HUES6 (cell line): ENCODE results near the gene PER1.

Source experiments
- H3K27ac ChIP-seq: 2 replicates; pipeline ENCODE4 v1.7.0; 2013; ENCODE audit warnings: low read depth, mild to moderate bottlenecking, low read length, inconsistent platforms
- H3K27me3 ChIP-seq: 2 replicates; pipeline ENCODE4 v1.6.1; 2013; ENCODE audit warnings: low read length; ENCODE audit not compliant: control insufficient read depth, insufficient read depth
- H3K36me3 ChIP-seq: 2 replicates; pipeline ENCODE4 v1.6.1; 2013; ENCODE audit warnings: low read length; ENCODE audit not compliant: control insufficient read depth, insufficient read depth
- H3K4me1 ChIP-seq: 2 replicates; pipeline ENCODE4 v1.6.1; 2013; ENCODE audit warnings: low read length; ENCODE audit not compliant: control insufficient read depth, insufficient read depth
- H3K4me3 ChIP-seq: 2 replicates; pipeline ENCODE4 v1.5.1; 2013; ENCODE audit warnings: low read depth, low read length
- H3K9ac ChIP-seq: one replicate; pipeline ENCODE4 v1.6.1; 2013; ENCODE audit warnings: mild to moderate bottlenecking, low read length
- H3K9me3 ChIP-seq: 2 replicates; pipeline ENCODE4 v1.6.1; 2013; ENCODE audit warnings: low read depth, low read length; ENCODE audit not compliant: control insufficient read depth, insufficient read depth

The PER1 gene

GRCh38 chr17:8149419-8150193, 2.6 kb downstream of the PER1 start:
- H3K9ac ChIP-seq, result no peak overlapping the region
- no peaks in the 10 kb centered on the region for H3K27me3 ChIP-seq
- H3K36me3 ChIP-seq, result peaks cover 53% of the 10 kb centered on the region
- H3K9me3 ChIP-seq, result no peaks in the 10 kb centered on the region
- H3K4me3 ChIP-seq, result no peak overlapping the region
- peaks cover 21% of the 10 kb centered on the region for H3K4me1 ChIP-seq
- H3K27ac ChIP-seq, result no peak overlapping the region

- Histone ChIP-seq H3K4me3 (no peak overlapping the region), H3K27ac (no peak overlapping the region), H3K27me3 (no peaks in the 10 kb centered on the region), H3K4me1 (peaks cover 16% of the 10 kb centered on the region), H3K9ac (no peak overlapping the region), H3K36me3 (peaks cover 63% of the 10 kb centered on the region), H3K9me3 (no peaks in the 10 kb centered on the region)
Observed at GRCh38 chr17:8148560-8148959, 3.6 kb downstream of the PER1 start.

- H3K27me3 ChIP-seq, result no peaks in the 10 kb centered on the region
- H3K36me3 ChIP-seq, result peaks cover 64% of the 10 kb centered on the region
- H3K4me1 ChIP-seq, result peaks cover 10% of the 10 kb centered on the region
- no peaks in the 10 kb centered on the region for H3K9me3 ChIP-seq
- H3K27ac ChIP-seq, result no peak overlapping the region
- no peak overlapping the region for H3K9ac ChIP-seq
- H3K4me3 ChIP-seq, result no peak overlapping the region
Observed at GRCh38 chr17:8147805-8148404, 4.3 kb downstream of the PER1 start.

DNA sequence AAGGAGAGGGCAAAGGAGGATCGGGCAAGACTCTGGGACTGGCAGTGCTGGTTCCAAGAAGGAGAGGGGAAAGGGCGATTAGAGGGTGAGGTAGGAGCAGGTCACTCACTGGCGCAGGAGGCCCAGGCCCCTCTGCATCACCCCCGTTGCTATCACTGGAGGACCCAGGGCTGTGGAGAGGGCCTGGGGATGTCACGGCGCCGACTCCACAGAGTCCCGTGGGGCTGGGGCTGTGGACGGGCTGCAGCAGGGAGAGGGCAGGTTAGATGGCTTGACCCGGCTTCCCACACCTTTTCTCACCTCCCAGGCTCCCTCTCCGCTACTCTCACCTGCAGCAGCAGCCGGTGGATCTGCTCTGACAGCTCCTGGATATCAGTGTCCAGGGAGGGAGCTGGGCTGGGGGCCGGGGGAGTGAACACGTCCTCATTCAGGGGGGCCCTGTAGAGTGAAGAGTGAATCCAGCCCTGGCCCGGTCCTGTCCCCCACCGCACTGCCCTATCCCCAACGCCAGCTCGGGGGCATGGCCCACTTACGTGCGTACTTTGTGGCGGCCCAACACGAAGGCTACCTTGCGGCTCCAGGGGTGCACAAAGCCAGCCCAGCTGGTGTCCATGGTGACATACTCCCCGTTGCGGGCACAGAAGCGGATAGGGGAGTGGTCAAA, 4.9 kb downstream of the PER1 start:
- Histone ChIP-seq H3K36me3 (peaks cover 70% of the 10 kb centered on the region), H3K4me3 (no peak overlapping the region), H3K4me1 (peaks cover 4% of the 10 kb centered on the region), H3K27me3 (no peaks in the 10 kb centered on the region), H3K27ac (no peak overlapping the region), H3K9ac (no peak overlapping the region), H3K9me3 (no peaks in the 10 kb centered on the region)

DNA sequence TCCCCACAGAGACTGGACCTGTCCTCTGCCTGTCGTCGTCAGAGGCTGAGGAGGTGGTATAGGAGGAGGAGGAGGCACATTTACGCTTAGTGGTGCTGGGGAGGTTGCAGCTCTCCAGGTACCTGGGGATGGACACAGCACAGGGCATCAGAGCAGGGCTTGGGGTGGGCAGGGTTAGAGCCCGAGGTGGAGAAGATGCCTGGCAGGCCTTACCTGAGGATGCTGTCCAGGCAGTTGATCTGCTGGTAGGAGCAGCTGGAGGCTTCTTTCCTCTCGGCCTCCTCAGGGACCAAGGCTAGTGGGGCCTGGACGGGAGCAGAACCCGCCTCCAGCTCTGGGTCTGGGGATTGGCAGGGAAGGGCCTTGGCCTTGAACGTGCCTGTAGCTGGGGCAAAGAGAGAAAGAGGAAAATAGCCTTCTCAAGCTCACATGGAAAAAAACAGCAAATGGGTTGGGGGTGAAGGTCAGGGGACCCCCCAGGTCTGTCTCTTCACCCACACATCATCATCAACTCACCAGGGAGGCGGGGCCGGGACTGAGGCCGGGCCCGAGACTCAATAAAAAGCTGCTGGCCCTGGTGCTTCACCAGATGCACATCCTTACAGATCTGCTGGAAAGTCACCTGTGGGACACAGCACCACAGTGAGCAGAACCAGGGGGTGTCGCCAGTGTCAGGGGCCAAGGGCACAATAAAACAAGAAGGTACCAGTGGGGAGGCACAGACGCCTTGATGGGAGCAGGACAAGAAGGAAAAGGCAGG, 5.6 kb downstream of the PER1 start:
- Histone ChIP-seq H3K27me3 (no peaks in the 10 kb centered on the region), H3K9ac (no peak overlapping the region), H3K27ac (no peak overlapping the region), H3K4me1 (peaks cover 4% of the 10 kb centered on the region), H3K4me3 (no peak overlapping the region), H3K36me3 (peaks cover 76% of the 10 kb centered on the region), H3K9me3 (no peaks in the 10 kb centered on the region)

GRCh38 chr17:8145811-8146210, 6.4 kb downstream of the PER1 start:
- Histone ChIP-seq H3K27me3 (no peaks in the 10 kb centered on the region), H3K4me1 (peaks cover 2% of the 10 kb centered on the region), H3K27ac (no peak overlapping the region), H3K36me3 (peaks cover 83% of the 10 kb centered on the region), H3K4me3 (no peak overlapping the region), H3K9me3 (no peaks in the 10 kb centered on the region), H3K9ac (no peak overlapping the region)

DNA sequence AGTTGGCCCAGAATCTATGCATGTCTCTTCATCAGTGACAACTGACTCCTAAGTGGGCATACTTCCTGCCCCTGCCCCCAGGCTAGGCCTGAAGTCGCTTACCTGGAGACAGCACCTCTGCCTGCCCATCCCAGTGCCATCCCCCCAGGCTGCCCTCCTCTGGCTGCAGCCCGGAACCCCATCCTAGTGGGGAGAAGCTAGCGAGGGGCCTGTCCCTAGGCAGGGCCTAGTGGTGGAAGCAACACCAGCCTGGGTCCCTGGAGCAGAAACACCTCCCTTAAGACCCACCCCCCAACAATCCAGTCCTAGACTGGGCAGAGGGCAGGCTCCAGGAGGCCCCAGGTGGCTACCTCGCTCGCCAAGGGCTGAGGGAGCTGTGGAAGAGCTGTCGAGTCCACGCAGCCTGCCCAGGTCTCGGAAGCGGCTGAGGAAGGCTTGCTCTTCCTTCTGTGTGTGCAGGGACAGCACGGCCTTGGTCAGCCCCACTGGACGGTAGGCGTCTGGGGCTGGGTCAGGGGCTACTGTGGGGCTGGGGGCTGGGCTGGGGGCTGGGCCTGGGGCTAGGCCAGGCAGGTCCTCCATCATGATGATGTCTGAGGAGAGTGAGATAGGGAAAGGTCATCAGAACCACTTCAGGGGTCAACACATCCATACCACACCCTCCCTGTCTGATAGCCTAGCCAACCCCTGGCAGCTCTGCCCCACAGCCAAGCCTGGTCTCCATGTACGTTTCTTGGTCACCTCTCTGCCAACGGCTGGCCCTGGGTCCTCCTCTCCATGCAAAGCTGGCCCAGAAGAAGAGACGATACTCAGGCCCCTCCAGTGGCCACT, 7.6 kb downstream of the PER1 start:
- H3K9ac ChIP-seq, result no peak overlapping the region
- H3K4me1 ChIP-seq, result no peaks in the 10 kb centered on the region
- peaks cover 86% of the 10 kb centered on the region for H3K36me3 ChIP-seq
- no peaks in the 10 kb centered on the region for H3K9me3 ChIP-seq
- no peaks in the 10 kb centered on the region for H3K27me3 ChIP-seq
- no peak overlapping the region for H3K27ac ChIP-seq
- no peak overlapping the region for H3K4me3 ChIP-seq

DNA sequence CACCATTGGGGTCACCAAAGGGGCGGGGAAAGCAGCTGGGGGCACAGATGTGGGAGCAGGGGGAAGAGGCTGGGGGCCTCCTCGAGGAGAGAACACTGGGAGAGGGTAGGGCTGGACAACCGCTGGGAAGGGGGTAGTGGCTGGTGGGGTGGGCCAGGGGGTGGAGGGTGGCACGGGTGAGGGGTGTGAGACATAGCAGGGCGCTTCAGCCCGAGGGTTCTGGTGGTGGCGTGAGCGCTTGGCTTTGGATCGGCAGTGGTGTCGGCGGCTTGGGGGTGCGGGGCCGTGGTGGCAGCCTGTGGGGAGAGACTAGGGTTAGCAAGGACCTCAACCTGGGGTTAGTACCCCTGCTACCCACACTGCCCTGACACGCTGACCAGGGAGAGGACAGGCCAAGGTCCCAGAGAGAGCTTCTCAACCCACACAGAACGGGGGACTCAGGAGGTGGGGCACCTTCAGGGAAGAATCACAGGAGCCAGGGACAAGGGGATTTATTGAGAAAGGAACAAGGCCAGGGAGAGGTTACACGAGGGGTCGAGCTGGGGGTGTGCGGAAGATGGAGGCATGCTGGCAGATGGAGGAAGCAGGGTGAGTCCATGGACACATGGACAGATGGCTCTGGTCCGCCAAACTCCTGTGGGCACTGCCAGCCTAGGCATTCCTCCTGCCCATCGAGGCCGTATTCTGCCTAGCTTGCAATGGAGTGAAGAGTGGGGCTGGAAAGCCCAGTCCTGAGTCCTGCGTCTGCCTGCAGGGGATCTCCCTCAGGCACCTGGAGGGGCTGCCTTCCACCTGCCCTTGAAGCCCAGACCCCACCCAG, 8.4 kb downstream of the PER1 start:
- Histone ChIP-seq H3K9ac (no peak overlapping the region), H3K4me3 (no peak overlapping the region), H3K27me3 (no peaks in the 10 kb centered on the region), H3K9me3 (no peaks in the 10 kb centered on the region), H3K27ac (no peak overlapping the region), H3K36me3 (peaks cover 79% of the 10 kb centered on the region), H3K4me1 (no peaks in the 10 kb centered on the region)

DNA sequence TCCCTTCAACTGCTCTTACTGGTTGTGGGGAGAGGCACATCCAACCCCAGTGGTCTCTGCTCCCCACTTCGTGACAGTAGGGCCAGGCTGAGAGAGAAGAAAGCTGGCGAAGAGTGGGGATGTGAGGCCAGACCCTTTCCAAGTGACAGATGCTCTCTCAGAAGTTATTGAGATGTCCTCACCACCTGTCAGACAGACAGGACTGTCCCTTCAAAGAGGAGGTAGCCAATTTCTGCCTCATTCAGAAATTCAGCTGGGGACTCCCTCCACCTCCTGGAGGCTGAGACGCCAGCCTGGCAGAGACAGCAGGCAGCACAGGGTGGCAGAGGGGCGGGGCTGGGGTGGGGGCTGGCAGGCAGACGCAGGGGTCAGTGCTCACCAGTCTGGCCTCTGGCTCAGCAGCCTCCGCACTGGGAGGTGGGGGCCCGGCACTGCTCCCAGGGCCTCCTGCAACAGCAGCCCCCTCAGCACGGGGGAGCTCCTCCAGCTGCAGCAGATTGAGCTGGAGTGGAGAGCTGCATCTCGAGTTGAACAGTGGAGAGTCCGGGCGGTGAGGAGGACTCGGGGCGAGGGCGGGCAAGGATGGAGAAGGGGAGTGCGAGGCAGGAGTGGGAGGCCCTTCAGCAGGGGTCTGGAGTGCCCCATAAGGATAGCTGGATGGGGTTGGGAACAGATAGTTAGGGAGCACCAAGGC, 9.2 kb downstream of the PER1 start:
- Histone ChIP-seq H3K36me3 (peaks cover 71% of the 10 kb centered on the region), H3K4me1 (no peaks in the 10 kb centered on the region), H3K27ac (no peak overlapping the region), H3K9me3 (no peaks in the 10 kb centered on the region), H3K9ac (no peak overlapping the region), H3K27me3 (no peaks in the 10 kb centered on the region; the same call in 1 of the 2 replicates), H3K4me3 (no peak overlapping the region)
